Activated T-helper 2 cell treated with anti-CD3 and anti-CD28 coated beads, Interferon-gamma antibody, Interleukin-2, Interleukin-4, amounts not matched to agents 10 μg/mL and 5 μg/mL and 100 μg/mL, durations not matched to agents 14 hours and 24 hours and 36 hours (primary cell): Measurements from ENCODE around the gene ABHD17B. TPM values are rescaled to one million over a fixed set of nuclear protein-coding genes. Genes with fewer than 3 reads are reported as not detected.

Experiments used
- DNase-seq: peaks from one replicate; pipeline ENCODE4 v3.0.0; 2021; ENCODE audit warnings: low spot score
- H3K27ac Mint-ChIP-seq: one replicate; pipeline ENCODE4 v1.8.0; 2021; ENCODE audit warnings: mixed read lengths
- H3K27me3 Mint-ChIP-seq: one replicate; pipeline ENCODE4 v1.8.0; 2021; ENCODE audit warnings: low read depth, mixed read lengths
- H3K36me3 Mint-ChIP-seq: one replicate; pipeline ENCODE4 v1.8.0; 2021; ENCODE audit warnings: low read depth, mixed read lengths
- H3K4me1 Mint-ChIP-seq: one replicate; pipeline ENCODE4 v1.8.0; 2021; ENCODE audit warnings: low read depth, mixed read lengths
- H3K4me3 Mint-ChIP-seq: one replicate; pipeline ENCODE4 v1.8.0; 2021; ENCODE audit warnings: low read depth, mild to moderate bottlenecking, moderate library complexity, mixed read lengths
- H3K9me3 Mint-ChIP-seq: one replicate; pipeline ENCODE4 v1.8.0; 2021; ENCODE audit warnings: mixed read lengths
- intact Hi-C: fragments of 100-400 bp; cut with micrococcal nuclease; formaldehyde crosslinking; loops from one replicate; pipeline ENCODE4 v1.15.1; 2023
- total RNA-seq: library from RNA; stranded (reverse); gene quantifications from 2 replicates; pipeline ENCODE4 v1.2.3, GENCODE V29; 2022

The ABHD17B gene
- total RNA-seq, 1 donor from 2014 or later: 17.4 TPM

DNA sequence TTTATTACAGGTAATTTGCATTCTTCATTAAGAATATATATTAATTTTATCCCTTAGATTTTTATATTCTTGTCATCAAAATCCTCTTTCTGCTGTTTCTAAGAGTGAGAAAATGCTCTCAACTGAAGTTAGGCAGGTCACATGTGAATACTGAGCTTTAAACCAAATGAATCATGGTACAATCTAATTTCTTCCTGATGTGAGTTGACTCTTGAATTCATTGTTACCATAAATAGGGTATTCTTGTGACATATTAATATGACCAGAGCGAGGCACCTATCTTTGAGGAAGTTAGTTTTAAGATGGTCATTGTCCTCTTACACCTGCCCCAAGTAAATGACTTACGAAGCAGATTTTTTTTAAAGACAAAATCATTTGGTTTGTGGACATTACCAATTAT is 17.8 kb upstream of the ABHD17B start:
- intact Hi-C loops: no loop called here
- Mint-ChIP-seq H3K27ac (no peak overlapping the region), H3K36me3 (peaks cover 9% of the 10 kb centered on the region), H3K4me3 (no peak overlapping the region), H3K9me3 (no peaks in the 10 kb centered on the region), H3K4me1 (peaks cover 3% of the 10 kb centered on the region), H3K27me3 (no peaks in the 10 kb centered on the region)
- DNase-seq: no peak

DNA sequence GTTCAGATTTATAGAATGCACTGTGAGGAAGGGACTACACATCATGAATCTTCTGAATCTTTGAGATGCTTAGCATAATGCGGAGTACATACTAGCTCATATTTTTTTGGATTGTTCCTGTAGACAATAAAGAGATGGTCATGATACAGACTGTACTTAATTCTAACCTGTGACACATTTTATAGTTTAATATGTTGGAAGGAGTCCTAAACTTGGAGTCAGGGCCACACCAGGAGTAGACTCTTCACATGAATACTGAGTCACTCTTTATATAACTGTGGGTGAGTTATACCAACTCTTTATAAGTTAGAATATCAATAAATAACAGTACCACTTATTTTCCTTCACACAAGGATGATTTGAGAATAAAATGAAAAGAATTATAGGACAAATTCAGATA is 17.4 kb upstream of the ABHD17B start:
- Mint-ChIP-seq H3K27me3 (no peaks in the 10 kb centered on the region), H3K9me3 (no peaks in the 10 kb centered on the region), H3K36me3 (peaks cover 9% of the 10 kb centered on the region), H3K4me3 (no peak overlapping the region), H3K4me1 (peaks cover 3% of the 10 kb centered on the region), H3K27ac (no peak overlapping the region)
- DNase-seq: no peak
- intact Hi-C loops: no loop called here

DNA sequence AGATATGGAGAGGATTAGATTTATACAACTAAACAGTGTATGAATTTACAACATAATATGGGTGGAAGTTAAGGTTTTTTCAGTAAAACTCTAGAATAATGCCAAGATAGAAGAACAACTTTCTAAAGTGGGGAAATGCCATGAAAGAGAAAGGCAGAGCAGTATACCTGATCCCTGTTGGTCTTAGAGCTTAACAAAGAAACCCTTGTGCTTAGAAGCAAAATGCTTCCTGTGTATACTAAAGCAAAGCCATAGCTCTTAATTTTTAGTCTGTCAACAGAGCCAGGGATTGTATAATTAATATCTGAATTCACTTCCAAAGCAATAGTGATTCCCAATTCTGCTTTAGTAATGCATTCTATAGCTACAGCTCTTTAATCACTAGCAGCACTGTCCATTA is 14.8 kb upstream of the ABHD17B start:
- Mint-ChIP-seq H3K36me3 (peaks cover 12% of the 10 kb centered on the region), H3K9me3 (no peaks in the 10 kb centered on the region), H3K27ac (no peak overlapping the region), H3K4me1 (peaks cover 6% of the 10 kb centered on the region), H3K27me3 (no peaks in the 10 kb centered on the region), H3K4me3 (no peak overlapping the region)
- no peak for DNase-seq
- intact Hi-C loops: no loop called here

DNA sequence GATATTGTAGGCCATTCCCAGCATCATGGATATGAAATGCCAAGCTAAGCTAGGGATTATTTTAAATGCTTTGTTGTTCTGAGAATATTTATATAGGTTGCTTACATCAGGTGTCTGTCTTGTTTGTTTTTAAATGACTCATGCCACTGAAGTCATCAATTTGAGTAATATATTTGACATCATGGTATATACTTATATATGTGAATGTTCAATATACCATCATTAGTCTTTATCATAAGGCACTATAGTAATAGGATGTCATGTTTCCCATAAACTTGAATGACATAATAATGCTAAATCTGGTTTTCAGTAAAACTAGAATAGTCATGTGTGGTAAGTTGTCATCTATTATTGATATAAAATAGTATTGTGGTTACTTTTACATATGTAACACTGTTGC is 13.6 kb upstream of the ABHD17B start:
- DNase-seq: no peak
- Mint-ChIP-seq H3K4me1 (peaks cover 6% of the 10 kb centered on the region), H3K9me3 (no peaks in the 10 kb centered on the region), H3K27ac (no peak overlapping the region), H3K27me3 (no peaks in the 10 kb centered on the region), H3K36me3 (peaks cover 14% of the 10 kb centered on the region), H3K4me3 (no peak overlapping the region)
- intact Hi-C loops: no loop called here

DNA sequence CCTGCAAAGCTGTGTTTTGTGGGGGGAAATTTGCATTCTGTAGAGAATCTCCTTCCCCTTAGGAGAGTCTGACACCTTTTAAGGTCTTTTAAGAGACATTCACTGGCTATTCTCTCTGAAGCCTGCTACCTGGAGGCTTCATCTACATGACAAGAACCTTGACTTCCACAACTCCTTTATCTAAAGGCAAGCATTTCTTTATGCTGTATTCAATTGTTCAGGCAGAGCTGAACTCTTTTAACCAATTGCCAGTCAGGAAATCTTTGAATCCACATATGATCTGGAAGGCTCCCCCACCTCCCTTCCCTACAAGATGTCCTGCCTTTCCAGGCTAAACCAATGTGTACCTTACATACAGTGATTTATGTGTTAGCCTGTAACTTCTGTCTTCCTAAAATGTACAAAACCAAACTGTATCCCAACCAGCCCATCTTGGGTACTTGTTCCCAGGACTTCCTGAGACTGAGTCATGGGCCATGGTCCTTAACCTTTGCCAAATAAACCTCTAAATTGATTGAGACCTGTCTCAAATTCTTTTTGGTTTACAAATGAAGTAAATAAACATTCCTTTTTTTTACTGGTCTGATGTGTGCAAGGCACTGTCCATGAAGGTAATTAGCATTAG is 10.3 kb upstream of the ABHD17B start:
- intact Hi-C loops: no loop called here
- Mint-ChIP-seq H3K27ac (no peak overlapping the region), H3K27me3 (no peaks in the 10 kb centered on the region), H3K9me3 (no peaks in the 10 kb centered on the region), H3K4me1 (peaks cover 17% of the 10 kb centered on the region), H3K4me3 (no peak overlapping the region), H3K36me3 (peaks cover 21% of the 10 kb centered on the region)
- DNase-seq: no peak

DNA sequence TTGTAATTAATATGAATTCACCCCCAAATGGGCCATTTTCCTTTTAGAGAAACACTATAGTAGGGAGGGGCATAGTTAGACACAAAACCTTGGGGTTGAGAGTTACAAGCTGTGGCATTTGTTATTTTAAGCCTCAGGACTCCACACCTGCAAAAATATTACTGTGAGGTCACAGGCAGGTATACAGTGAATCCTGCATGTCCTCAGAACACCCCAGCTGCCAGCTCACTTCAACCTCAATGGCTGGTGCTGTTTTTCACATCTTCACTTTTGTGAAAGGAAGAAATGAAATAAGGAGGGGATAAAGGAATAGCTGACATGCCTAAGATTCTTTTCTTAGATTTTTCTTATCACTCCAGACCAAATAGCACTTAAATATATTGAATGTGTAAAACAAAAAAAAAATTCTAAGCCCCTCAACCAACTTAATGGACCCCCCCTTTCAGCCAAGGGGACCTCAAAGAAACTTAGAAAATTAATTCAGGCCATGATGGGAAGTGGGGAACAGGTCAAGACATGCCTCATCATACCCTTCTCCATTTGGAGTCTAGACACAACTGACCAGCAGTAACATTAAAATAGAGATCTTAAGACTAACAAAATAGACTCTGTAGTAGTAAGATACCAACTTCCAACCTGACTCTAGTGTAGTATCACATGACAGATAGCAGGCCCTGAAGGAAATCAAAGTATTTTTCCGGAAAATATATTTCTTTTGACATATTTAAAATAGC is 9.6 kb upstream of the ABHD17B start:
- Mint-ChIP-seq H3K27me3 (no peaks in the 10 kb centered on the region), H3K9me3 (no peaks in the 10 kb centered on the region), H3K4me3 (no peak overlapping the region), H3K27ac (no peak overlapping the region), H3K36me3 (peaks cover 21% of the 10 kb centered on the region), H3K4me1 (peaks cover 21% of the 10 kb centered on the region)
- intact Hi-C loops: no loop called here
- no peak for DNase-seq

DNA sequence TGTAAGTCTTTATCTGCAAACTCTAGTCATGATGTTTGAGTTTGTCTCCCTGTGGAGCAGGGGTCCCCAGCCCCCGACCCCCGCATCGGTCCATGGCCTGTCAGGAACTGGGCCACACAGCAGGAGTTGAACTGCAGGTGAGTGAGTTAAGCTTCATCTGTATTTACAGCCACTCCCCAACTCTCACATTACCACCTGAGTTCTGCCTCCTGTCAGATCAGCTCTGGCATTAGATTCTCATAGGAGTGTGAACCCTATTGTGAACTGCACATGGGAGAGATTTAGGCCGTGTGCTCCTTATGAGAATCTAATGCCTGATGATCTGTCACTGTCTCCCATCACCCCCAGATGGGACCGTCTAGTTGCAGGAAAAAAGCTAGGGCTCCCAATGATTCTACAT is 7.4 kb upstream of the ABHD17B start:
- intact Hi-C loops: no loop called here
- H3K4me1 Mint-ChIP-seq: peaks cover 27% of the 10 kb centered on the region
- H3K27ac Mint-ChIP-seq: no peak overlapping the region
- peaks cover 19% of the 10 kb centered on the region for H3K36me3 Mint-ChIP-seq
- H3K4me3 Mint-ChIP-seq: no peak overlapping the region
- no peaks in the 10 kb centered on the region for H3K27me3 Mint-ChIP-seq
- no peaks in the 10 kb centered on the region for H3K9me3 Mint-ChIP-seq
- DNase-seq: no peak

DNA sequence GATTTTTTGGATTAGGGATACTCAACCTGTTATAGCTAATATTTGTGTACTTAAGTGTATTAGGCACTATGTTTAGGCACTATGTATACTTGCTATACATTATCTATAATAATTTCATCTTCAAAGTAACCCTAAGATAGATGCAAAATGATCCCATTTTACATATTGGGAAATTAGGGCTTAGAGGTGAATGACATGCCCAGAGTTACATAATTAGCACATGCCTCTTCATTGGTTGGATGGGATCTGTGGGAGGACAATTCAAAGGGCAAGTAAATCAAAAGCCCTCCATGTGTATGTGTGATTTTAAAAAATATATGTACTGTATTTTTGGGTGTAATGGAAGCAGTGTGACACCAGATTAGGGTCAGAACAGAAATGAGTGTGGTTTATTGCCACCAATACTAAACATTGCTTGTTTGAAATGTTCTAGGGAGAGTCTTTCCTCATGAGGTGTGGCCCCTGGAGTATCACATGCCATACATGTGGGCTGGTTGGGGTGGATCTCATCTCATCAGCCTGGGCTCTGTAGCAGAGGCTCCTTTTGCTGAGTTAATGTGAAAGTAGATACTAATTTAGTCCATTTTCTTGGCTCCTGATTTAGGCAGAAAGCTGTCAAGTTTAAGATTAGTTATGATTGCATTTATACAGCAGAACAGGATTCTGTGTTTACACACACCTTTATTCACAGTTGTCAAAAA is 6.0 kb upstream of the ABHD17B start:
- intact Hi-C loops: no loop called here
- H3K27me3 Mint-ChIP-seq: no peaks in the 10 kb centered on the region
- no peak overlapping the region for H3K27ac Mint-ChIP-seq
- H3K4me3 Mint-ChIP-seq: no peak overlapping the region
- H3K9me3 Mint-ChIP-seq: no peaks in the 10 kb centered on the region
- H3K36me3 Mint-ChIP-seq: peaks cover 13% of the 10 kb centered on the region
- H3K4me1 Mint-ChIP-seq: peaks cover 31% of the 10 kb centered on the region
- DNase-seq: no peak

DNA sequence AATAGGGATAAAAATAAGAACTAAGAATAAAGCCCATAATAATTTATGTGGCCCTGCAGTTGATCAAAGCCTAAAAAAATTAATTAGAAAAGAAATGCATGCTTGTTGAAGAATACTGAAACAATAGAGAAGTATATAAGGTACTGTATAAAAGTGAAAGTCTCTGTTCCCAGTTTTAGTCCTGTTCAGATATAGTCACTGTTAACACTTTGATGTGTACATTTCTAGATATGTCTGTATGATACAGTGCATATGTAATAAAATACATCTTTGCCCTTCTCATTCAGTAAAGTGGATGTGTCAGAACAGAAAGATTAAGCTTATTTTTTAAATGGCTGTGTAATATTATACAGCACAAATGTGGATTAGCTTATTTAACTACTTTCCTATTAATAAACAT is 4.5 kb upstream of the ABHD17B start:
- Mint-ChIP-seq H3K4me3 (no peak overlapping the region), H3K4me1 (peaks cover 37% of the 10 kb centered on the region), H3K27me3 (no peaks in the 10 kb centered on the region), H3K9me3 (no peaks in the 10 kb centered on the region), H3K27ac (no peak overlapping the region), H3K36me3 (peaks cover 21% of the 10 kb centered on the region)
- DNase-seq: no peak
- intact Hi-C loops: no loop called here

DNA sequence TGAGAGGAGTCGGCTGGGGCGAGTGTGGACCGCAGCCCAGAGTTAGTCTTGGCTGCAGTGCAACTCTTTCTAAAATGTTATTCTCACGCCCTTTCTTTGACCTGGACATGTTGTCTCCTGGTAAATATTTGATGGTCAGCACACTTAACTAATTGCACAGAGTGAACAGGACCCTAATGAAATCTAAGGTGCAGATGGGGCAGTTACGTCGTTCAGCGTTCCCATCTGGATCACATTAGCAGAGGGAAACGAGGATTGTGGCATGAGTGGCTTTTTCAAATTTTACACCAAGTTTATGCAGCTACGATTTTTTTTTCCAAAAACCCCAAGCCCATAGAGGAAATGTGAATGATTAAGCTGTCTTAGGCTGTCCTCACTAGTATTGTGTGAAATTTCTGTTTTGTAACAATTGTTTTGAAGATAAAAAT is 929 bp upstream of the ABHD17B start:
- Mint-ChIP-seq H3K4me1 (peaks cover 44% of the 10 kb centered on the region), H3K27me3 (no peaks in the 10 kb centered on the region), H3K4me3 (peak overlapping the region; percentile 100), H3K27ac (peak overlapping the region; percentile 99), H3K9me3 (no peaks in the 10 kb centered on the region), H3K36me3 (peaks cover 17% of the 10 kb centered on the region)
- intact Hi-C loops: loop anchor here (1.0 to 5.0 kb wide), 6 partner anchors 16 to 615 kb away; partner anchors contain the start of gene ZFAND5
- DNase-seq: no peak

DNA sequence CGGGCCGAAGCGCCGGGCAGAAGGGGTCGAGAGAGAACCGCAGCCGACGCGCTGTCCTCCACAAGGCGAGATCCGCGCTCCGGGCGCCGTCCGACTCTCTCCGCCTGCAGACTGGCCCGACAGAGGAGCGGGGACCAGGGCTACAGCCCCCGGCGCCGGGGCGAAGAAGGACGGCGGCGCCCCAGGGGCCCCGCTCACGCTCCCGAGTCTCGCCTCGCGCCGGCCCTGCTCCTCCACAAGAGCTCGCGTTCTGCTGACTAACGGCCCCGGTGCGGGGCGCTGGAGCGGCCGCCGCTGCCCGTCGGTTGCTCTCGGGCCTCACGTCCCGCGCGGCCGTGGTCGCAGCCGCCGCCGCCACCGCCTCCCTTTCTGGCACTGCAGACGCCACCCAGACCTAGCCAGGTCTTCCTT is 338 bp downstream of the ABHD17B start:
- Mint-ChIP-seq H3K27ac (peak overlapping the region; percentile 99), H3K4me1 (peaks cover 40% of the 10 kb centered on the region), H3K36me3 (peaks cover 24% of the 10 kb centered on the region), H3K27me3 (no peaks in the 10 kb centered on the region), H3K9me3 (no peaks in the 10 kb centered on the region), H3K4me3 (peak overlapping the region; percentile 100)
- no peak for DNase-seq
- intact Hi-C loops: loop anchor here (1.0 to 5.0 kb wide), 7 partner anchors 14 to 617 kb away; partner anchors contain the start of genes CEMIP2 and ZFAND5

DNA sequence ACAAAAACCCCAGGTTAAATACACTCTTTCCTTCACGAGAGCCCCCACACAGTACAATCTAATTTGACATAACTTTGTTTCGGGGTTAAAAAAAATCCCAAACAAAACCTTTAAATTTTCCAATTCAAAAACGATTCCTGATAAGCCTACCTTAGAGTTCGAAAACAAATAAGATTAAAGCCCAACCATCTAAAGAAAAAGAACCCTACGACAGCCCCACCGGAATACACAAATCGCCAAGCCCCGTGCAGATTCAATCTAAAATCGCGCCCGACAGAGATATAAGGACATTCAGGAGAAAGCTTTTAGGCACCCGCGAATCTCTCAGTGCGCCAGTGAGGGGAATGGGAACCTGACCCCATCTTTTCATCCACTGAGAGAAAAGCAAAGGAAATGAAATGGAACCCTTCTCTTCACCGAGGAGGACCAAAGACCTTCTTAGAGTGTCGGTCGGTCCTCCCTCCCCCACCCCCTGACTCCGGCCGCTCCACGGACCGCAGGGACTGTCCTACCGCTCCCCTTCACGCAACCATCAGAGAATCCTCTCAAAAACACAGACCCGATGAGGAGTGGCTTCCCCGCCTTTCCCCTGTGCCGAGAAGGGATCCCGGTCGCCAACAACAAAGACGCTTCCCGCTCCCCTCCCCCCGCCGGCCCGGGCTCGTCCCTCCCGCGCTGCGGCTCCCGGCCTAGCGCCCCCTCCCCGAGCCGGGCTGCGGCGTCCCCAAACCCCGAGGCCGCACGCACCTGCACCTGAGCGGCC is 925 bp downstream of the ABHD17B start:
- no peaks in the 10 kb centered on the region for H3K27me3 Mint-ChIP-seq
- H3K4me3 Mint-ChIP-seq: peak overlapping the region; percentile 100
- H3K27ac Mint-ChIP-seq: peak overlapping the region; percentile 87
- H3K36me3 Mint-ChIP-seq: peaks cover 28% of the 10 kb centered on the region
- H3K4me1 Mint-ChIP-seq: peaks cover 41% of the 10 kb centered on the region
- DNase-seq: peak; percentile 38
- H3K9me3 Mint-ChIP-seq: no peaks in the 10 kb centered on the region
- intact Hi-C loops: loop anchor here (1.0 to 5.0 kb wide), 3 partner anchors 57 to 617 kb away; partner anchors contain the start of gene CEMIP2
